Stimulated activated CD4-positive, alpha-beta T cell treated with anti-CD3 and anti-CD28 coated beads, Interleukin-2, amount 100 ng/mL, for 48 hours (primary cell): ENCODE measurements around the gene ABR.
A peak's percentile ranks its signal among the peaks of the same experiment; 100 is the strongest.
"Not testable (repeated sequence)": the region's sequence is repeated elsewhere in the genome, so short reads cannot be mapped to it uniquely, and the experiment has no call there.

ENCODE experiments used
- DNase-seq, 2 donors: peaks; one replicate each; pipeline ENCODE4 v3.0.0-alpha.2; 2020

The ABR gene

GRCh38 chr17:1003972-1004768 lies 175.6 kb downstream of the ABR start:
- DNase-seq: no peak

- no peak for DNase-seq
Observed at GRCh38 chr17:1003633-1003971, 176.2 kb downstream of the ABR start.

- no peak for DNase-seq
Observed at GRCh38 chr17:1002771-1003555, 176.8 kb downstream of the ABR start.

GRCh38 chr17:1002412-1002753 lies 177.4 kb downstream of the ABR start:
- DNase-seq: no peak

GRCh38 chr17:1001640-1002411 lies 178.0 kb downstream of the ABR start:
- DNase-seq: no peak

- DNase-seq: no peak
Observed at GRCh38 chr17:1000597-1001461, 179.0 kb downstream of the ABR start.

GRCh38 chr17:998111-998510 lies 181.7 kb downstream of the ABR start:
- no peak for DNase-seq

GRCh38 chr17:996554-997344 lies 183.0 kb downstream of the ABR start, which contains the start of gene TIMM22:
Gene TIMM22 (plus strand): TSS chr17:997129. CDS start chr17:997143, 14 bp downstream.
- DNase-seq: peak; percentile 88

- DNase-seq: not testable (repeated sequence)
Observed at GRCh38 chr17:995324-995723, 184.5 kb downstream of the ABR start.

- no peak for DNase-seq
Observed at GRCh38 chr17:992933-993332, 186.8 kb downstream of the ABR start.

GRCh38 chr17:988561-988960 lies 191.2 kb downstream of the ABR start:
- DNase-seq: no peak

- no peak for DNase-seq
Observed at GRCh38 chr17:987931-988330, 191.8 kb downstream of the ABR start.

- DNase-seq: no peak
Observed at GRCh38 chr17:986322-986929, 193.4 kb downstream of the ABR start.

- no peak for DNase-seq
Observed at GRCh38 chr17:983921-984320, 195.9 kb downstream of the ABR start.

- no peak for DNase-seq
Observed at GRCh38 chr17:981292-981658, 198.5 kb downstream of the ABR start.

GRCh38 chr17:980406-981291 lies 199.1 kb downstream of the ABR start:
- peak; percentile 57 to 63 for DNase-seq

- peak; percentile 89 to 94 for DNase-seq
Observed at GRCh38 chr17:979539-980405, 200.0 kb downstream of the ABR start, which contains the start of gene NXN. Gene NXN (minus strand): TSS chr17:979776.

- DNase-seq: no peak
Observed at GRCh38 chr17:979212-979538, 200.6 kb downstream of the ABR start.
